ENCODE results near the gene C15orf39. TPM values are rescaled to one million over a fixed set of nuclear protein-coding genes. Genes with fewer than 3 reads are reported as not detected.
A peak's percentile ranks its signal among the peaks of the same experiment; 100 is the strongest.

C15orf39 gene
- total and polyA plus RNA-seq, 9 of the 15 experiments (the other 6 are each of a cell fraction or from before 2014, with no cell fraction given): 0.31 to 29.8 (median 4.4) TPM

DNA sequence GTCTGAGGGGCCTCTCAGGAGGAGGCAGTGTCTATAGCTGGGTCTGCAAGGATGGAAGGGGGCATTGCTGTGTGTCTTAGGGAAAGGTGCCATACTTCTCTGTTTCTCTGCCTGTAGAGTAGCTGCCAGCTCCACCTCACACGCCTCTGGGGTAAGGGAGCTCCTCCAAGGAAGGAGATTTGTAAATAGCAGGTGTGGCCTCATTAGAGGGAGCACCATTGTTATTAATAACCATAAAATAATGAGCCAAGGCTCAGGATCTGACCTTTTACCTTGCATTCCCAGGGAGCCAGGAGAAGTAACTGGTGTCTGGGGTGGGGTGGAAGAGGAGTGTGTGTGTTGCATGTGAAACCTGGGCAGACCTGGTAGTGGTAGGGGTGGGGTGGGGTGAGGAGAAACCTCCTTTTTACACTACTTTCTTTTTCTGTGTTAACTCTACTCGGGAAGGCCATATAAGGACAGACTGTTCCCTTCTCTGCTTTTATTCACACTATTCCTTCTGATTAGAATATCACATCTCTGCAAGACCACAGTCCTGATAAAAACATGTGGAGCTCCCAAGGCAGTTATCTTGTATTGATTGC is 2.2 kb upstream of the C15orf39 start (continued):
- peak in 1 of 2 experiments; percentile 72; a peak in 1 of 4 replicates for TF ChIP-seq SRF (CRISPR knock-in tag; IDR thresholded peaks at IDR 0.05)

DNA sequence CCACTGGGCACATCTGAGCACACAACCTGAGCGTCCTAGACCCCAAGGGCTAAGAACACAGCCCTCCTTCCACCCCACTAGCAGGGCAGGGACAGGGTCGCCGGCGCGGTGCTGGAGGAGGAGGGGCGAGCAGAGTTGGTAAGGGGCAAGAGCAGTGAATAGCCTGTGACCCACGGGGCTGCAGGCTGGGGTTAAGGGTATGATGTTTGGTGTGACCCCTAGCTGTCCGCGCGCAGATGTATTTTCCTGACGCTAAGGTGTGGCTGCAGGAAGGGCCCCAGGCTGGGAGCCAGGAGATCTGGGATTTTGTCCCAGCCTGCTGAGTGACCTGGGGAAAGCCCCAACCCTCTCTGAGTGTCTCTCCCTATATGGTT is 1.3 kb upstream of the C15orf39 start:
- WGBS (ENCODE audit: insufficient coverage, low coverage, missing lambda C conversion rate): 68% methylated on average over 11 of the region's 11 CpGs
- FAIRE-seq (no peak), DNase-seq (ENCODE audit: extremely low read depth in 1 of 4, low spot score in 3 of 4) (no peak), ATAC-seq (no peak)
- H3K4me3 ChIP-seq: no peak overlapping the region
- no peaks in the 10 kb centered on the region; a peak in 1 of 5 replicates for H3K27me3 ChIP-seq (ENCODE audit: control insufficient read depth in 2 of 2, insufficient read depth in 2 of 2, low read length in 2 of 2)
- peaks cover 6% of the 10 kb centered on the region for H3K9me1 ChIP-seq (ENCODE audit: control insufficient read depth, insufficient read depth, low read length)
- in situ Hi-C loops (cut with MboI) (loop anchor here (5.0 kb wide), 1 partner anchor 173 kb away; no protein-coding TSS in a partner anchor), intact Hi-C loops (cut with micrococcal nuclease) (loop anchor here (5.0 to 10.0 kb wide), 3 partner anchors 73 to 426 kb away; partner anchors contain the start of gene RPP25)
- peak overlapping the region; percentile 38; the same call in 1 of the 2 replicates for H2AFZ ChIP-seq (ENCODE audit: low read depth, low read length)
- peaks cover 27% of the 10 kb centered on the region for H4K20me1 ChIP-seq (replicated peaks; ENCODE audit: control insufficient read depth, insufficient read depth, low read length)
- H3K9me3 ChIP-seq (replicated peaks; ENCODE audit: control insufficient read depth, insufficient read depth, low read depth, low read length): no peaks in the 10 kb centered on the region
- peak overlapping the region; percentile 27; the same call in 1 of the 2 replicates for H3K4me2 ChIP-seq (ENCODE audit: insufficient read depth, low read length)
- TF ChIP-seq, protein P1, sequence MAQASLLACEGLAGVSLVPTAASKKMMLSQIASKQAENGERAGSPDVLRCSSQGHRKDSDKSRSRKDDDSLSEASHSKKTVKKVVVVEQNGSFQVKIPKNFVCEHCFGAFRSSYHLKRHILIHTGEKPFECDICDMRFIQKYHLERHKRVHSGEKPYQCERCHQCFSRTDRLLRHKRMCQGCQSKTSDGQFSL (CRISPR knock-in tag; IDR thresholded peaks at IDR 0.05): 0 out of 2 replicates have a peak, but pooled peaks have one; percentile 31
- TF ChIP-seq, protein P1 (tag; IDR thresholded peaks at IDR 0.05): no peak
- no peak for TF ChIP-seq FOXJ3 (CRISPR knock-in tag; IDR thresholded peaks at IDR 0.05)
- no peak for TF ChIP-seq MEF2D (tag; conservative IDR thresholded peaks at IDR 0.05; ENCODE audit: low read depth)
- no peak for TF ChIP-seq STAG1 (CRISPR knock-in tag; IDR thresholded peaks at IDR 0.05; ENCODE audit: borderline replicate concordance)
- TF ChIP-seq MTA3 (IDR thresholded peaks at IDR 0.05; ENCODE audit: borderline replicate concordance): no peak
- TF ChIP-seq NFYB (IDR thresholded peaks at IDR 0.05; ENCODE audit: extremely low read depth, insufficient read length): no peak
- TF ChIP-seq TAF9B (IDR thresholded peaks at IDR 0.05; ENCODE audit: partially characterized antibody): no peak
- no peak for TF ChIP-seq KLF13 (tag; IDR thresholded peaks at IDR 0.05; ENCODE audit: borderline replicate concordance, low read depth)
- no peak for TF ChIP-seq ZNF76 (CRISPR knock-in tag; IDR thresholded peaks at IDR 0.05; ENCODE audit: borderline replicate concordance)
- TF ChIP-seq ZC3H4 (CRISPR knock-in tag; IDR thresholded peaks at IDR 0.05; ENCODE audit: borderline replicate concordance): peak; percentile 44; the same call in 1 of the 2 replicates
- no peak for TF ChIP-seq ZSCAN29 (IDR thresholded peaks at IDR 0.05)
- ChIA-PET POLR2A (interaction anchor here (0.7 to 2.1 kb wide), 7 partner anchors 8 to 294 kb away, joined by 3 to 6 read pairs (median 4); partner anchors contain the start of gene FAM219B), CTCF (ENCODE audit: low intra/inter-chr PET ratio) (no interaction called here)
- no TSS peak for BruUV-seq (replicated peaks)
- H3K4me1 ChIP-seq (replicated peaks in 1 of 2; ENCODE audit: control insufficient read depth in 2 of 2, insufficient read depth in 2 of 2, low read length in 2 of 2): peaks cover 50 to 51% of the 10 kb centered on the region in 2 experiments
- peak overlapping the region in 1 of 2 experiments; percentile 67; a peak in 2 of 4 replicates for H3K9ac ChIP-seq (ENCODE audit: insufficient read depth in 1 of 2, low read depth in 2 of 2, low read length in 2 of 2)
- peaks cover 4% of the 10 kb centered on the region; the same call in 1 of the 3 replicates for H3K36me3 ChIP-seq (ENCODE audit: control insufficient read depth, insufficient read depth, low read length)
- H3K79me2 ChIP-seq (ENCODE audit: control insufficient read depth, insufficient read depth, low read length): peaks cover 37% of the 10 kb centered on the region
- H3K27ac ChIP-seq (ENCODE audit: extremely low read depth, low read depth, low read length): no peak overlapping the region
